GM21381 (cell line): Measurements from ENCODE around the gene ST13.
"Not testable (repeated sequence)": the region's sequence is repeated elsewhere in the genome, so short reads cannot be mapped to it uniquely, and the experiment has no call there.

Experiments
- ATAC-seq: cut with Tn5 transposase; IDR thresholded peaks from one replicate; pipeline ENCODE4 v1.9.1; 2021; ENCODE audit warnings: mild to moderate bottlenecking, moderate library complexity; ENCODE audit not compliant: unreplicated experiment

The ST13 gene

GRCh38 chr22:40791241-40791640 is 65.2 kb downstream of the ST13 start:
- ATAC-seq: no peak

DNA sequence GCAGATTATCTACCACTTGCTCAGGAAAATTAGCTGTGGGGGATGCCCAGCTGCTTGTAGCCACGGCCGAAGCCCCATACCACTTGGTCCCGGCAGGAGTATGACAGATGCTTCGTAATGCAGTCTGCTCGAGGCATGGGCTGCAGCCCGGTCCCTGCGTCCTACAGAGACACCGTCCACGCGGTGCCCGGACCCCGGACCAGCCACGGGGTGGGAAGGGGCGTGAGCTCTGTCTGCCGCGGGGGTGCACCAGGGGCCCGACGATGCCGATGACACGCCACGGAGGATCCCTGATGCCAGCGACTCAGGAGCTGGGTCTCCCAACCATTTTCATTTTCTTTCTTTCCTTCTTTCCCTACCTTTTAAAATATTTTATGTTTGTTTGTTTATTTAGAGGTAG is 67.3 kb downstream of the ST13 start:
- ATAC-seq: no peak

DNA sequence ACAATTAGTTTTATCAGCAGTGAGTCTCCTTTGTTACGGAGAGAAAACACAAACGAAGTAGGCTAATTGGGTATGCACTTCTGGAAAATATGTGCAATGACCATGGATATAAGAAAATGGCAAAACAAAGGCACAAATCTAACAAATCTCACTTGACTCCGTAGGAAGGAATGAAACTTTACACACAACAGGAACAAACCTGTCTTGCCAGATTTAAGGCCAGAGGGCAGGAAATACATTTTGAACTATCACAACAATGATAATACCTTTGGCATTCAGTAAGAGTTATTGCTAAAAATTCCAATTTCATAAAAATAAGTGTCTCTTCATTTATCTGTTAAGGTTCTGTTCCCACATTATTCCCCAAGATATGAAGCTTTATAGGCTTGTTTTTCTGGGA is 73.9 kb downstream of the ST13 start:
- ATAC-seq: no peak

DNA sequence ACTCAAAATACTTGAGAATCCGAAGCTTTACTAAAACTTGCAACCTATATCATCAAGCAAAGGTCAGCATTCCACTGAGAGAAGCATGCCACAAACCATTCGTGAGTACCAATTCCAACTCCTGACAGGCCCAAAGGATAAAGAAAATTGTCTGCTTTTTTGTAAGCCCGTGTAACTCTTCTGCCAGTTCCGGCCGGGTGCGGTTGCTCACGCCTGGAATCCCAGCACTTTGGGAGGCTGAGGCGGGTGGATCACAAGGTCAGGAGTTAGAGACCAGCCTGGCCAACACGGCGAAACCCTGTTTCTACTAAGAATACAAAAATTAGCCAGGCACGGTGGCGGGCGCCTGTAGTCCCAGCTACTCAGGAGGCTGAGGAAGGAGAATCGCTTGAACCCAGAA is 74.7 kb downstream of the ST13 start:
- ATAC-seq: not testable (repeated sequence)
